HEK293 (cell line): ENCODE measurements around the gene IL12RB1.

ENCODE experiments used
- AEBP2 ChIP-seq: fragments of 450-650 bp; formaldehyde crosslinking; IDR thresholded peaks from 2 replicates; pipeline ENCODE4 v1.5.1; 2016; ENCODE audit warnings: missing biosample characterization, missing genetic modification characterization, borderline replicate concordance
- BCL11A ChIP-seq: fragments of 450-650 bp; formaldehyde crosslinking; IDR thresholded peaks from 2 replicates; pipeline ENCODE4 v1.5.1; 2016; ENCODE audit warnings: low read depth, missing biosample characterization, missing genetic modification characterization
- BCL6B ChIP-seq: fragments of 450-650 bp; formaldehyde crosslinking; IDR thresholded peaks from 2 replicates; pipeline ENCODE4 v1.5.1; 2017; ENCODE audit warnings: missing biosample characterization, missing genetic modification characterization
- KLF8 ChIP-seq: fragments of 450-650 bp; formaldehyde crosslinking; IDR thresholded peaks from 2 replicates; pipeline ENCODE4 v1.5.1; 2016; ENCODE audit warnings: missing biosample characterization, missing genetic modification characterization
- SCRT2 ChIP-seq: fragments of 450-650 bp; formaldehyde crosslinking; IDR thresholded peaks from 2 replicates; pipeline ENCODE4 v1.5.1; 2016; ENCODE audit warnings: missing biosample characterization, missing genetic modification characterization
- YY1 ChIP-seq: fragments of 450-650 bp; formaldehyde crosslinking; IDR thresholded peaks from 2 replicates; pipeline ENCODE4 v1.5.1; 2018; ENCODE audit warnings: missing biosample characterization, missing genetic modification characterization
- ZBTB1 ChIP-seq: fragments of 450-650 bp; formaldehyde crosslinking; IDR thresholded peaks from 2 replicates; pipeline ENCODE4 v1.5.1; 2016; ENCODE audit warnings: missing biosample characterization, missing genetic modification characterization
- ZNF114 ChIP-seq: fragments of 450-650 bp; formaldehyde crosslinking; IDR thresholded peaks from 2 replicates; pipeline ENCODE4 v1.5.0; 2017; ENCODE audit warnings: missing biosample characterization, missing genetic modification characterization
- ZNF133 ChIP-seq: fragments of 450-650 bp; formaldehyde crosslinking; IDR thresholded peaks from 2 replicates; pipeline ENCODE4 v1.5.1; 2016; ENCODE audit warnings: missing biosample characterization, missing genetic modification characterization
- ZNF184 ChIP-seq: fragments of 450-650 bp; IDR thresholded peaks from 2 replicates; pipeline ENCODE4 v1.5.1; 2018; ENCODE audit warnings: missing biosample characterization, mild to moderate bottlenecking, missing genetic modification characterization
- ZNF211 ChIP-seq: fragments of 450-650 bp; formaldehyde crosslinking; IDR thresholded peaks from 2 replicates; pipeline ENCODE4 v1.5.1; 2016; ENCODE audit warnings: low read depth, missing biosample characterization, missing genetic modification characterization
- ZNF266 ChIP-seq: fragments of 450-650 bp; formaldehyde crosslinking; IDR thresholded peaks from 2 replicates; pipeline ENCODE4 v1.5.1; 2016; ENCODE audit warnings: missing biosample characterization, missing genetic modification characterization, low read depth
- ZNF311 ChIP-seq: fragments of 450-650 bp; formaldehyde crosslinking; IDR thresholded peaks from 2 replicates; pipeline ENCODE4 v1.5.1; 2017; ENCODE audit warnings: missing biosample characterization, missing genetic modification characterization, borderline replicate concordance
- ZNF335 ChIP-seq: fragments of 450-650 bp; formaldehyde crosslinking; conservative IDR thresholded peaks from 2 replicates; pipeline ENCODE4 v1.5.1; 2016; ENCODE audit warnings: missing biosample characterization, missing genetic modification characterization
- ZNF366 ChIP-seq: fragments of 450-650 bp; formaldehyde crosslinking; conservative IDR thresholded peaks from 2 replicates; pipeline ENCODE4 v1.5.1; 2016; ENCODE audit warnings: missing biosample characterization, missing genetic modification characterization
- ZNF391 ChIP-seq: fragments of 450-650 bp; formaldehyde crosslinking; IDR thresholded peaks from 2 replicates; pipeline ENCODE4 v1.5.1; 2016; ENCODE audit warnings: low read depth, missing biosample characterization, missing genetic modification characterization, borderline replicate concordance
- ZNF513 ChIP-seq: fragments of 450-650 bp; IDR thresholded peaks from 2 replicates; pipeline ENCODE4 v1.5.1; 2018; ENCODE audit warnings: missing biosample characterization, missing genetic modification characterization
- ZNF530 ChIP-seq: fragments of 450-650 bp; formaldehyde crosslinking; IDR thresholded peaks from 2 replicates; pipeline ENCODE4 v1.5.1; 2016; ENCODE audit warnings: low read depth, missing biosample characterization, missing genetic modification characterization
- ZNF548 ChIP-seq: fragments of 450-650 bp; formaldehyde crosslinking; IDR thresholded peaks from 2 replicates; pipeline ENCODE4 v1.5.1; 2016; ENCODE audit warnings: missing biosample characterization, missing genetic modification characterization
- ZNF558 ChIP-seq: fragments of 450-650 bp; formaldehyde crosslinking; IDR thresholded peaks from 2 replicates; pipeline ENCODE4 v1.5.1; 2016; ENCODE audit warnings: missing biosample characterization, missing genetic modification characterization
- ZNF560 ChIP-seq: fragments of 450-650 bp; formaldehyde crosslinking; IDR thresholded peaks from 2 replicates; pipeline ENCODE4 v1.5.1; 2017; ENCODE audit warnings: missing biosample characterization, missing genetic modification characterization, borderline replicate concordance
- ZNF623 ChIP-seq: fragments of 450-650 bp; formaldehyde crosslinking; IDR thresholded peaks from 2 replicates; pipeline ENCODE4 v1.5.1; 2016; ENCODE audit warnings: missing biosample characterization, missing genetic modification characterization
- ZNF624 ChIP-seq: fragments of 450-650 bp; formaldehyde crosslinking; IDR thresholded peaks from 2 replicates; pipeline ENCODE4 v1.5.1; 2017; ENCODE audit warnings: missing biosample characterization, missing genetic modification characterization
- ZNF747 ChIP-seq: fragments of 450-650 bp; formaldehyde crosslinking; IDR thresholded peaks from 2 replicates; pipeline ENCODE4 v1.5.1; 2016; ENCODE audit warnings: missing biosample characterization, missing genetic modification characterization
- ZNF768 ChIP-seq: fragments of 450-650 bp; formaldehyde crosslinking; IDR thresholded peaks from 2 replicates; pipeline ENCODE4 v1.5.1; 2018; ENCODE audit warnings: missing biosample characterization, mild to moderate bottlenecking, missing genetic modification characterization
- ZNF776 ChIP-seq: fragments of 450-650 bp; formaldehyde crosslinking; IDR thresholded peaks from 2 replicates; pipeline ENCODE4 v1.5.0; 2017; ENCODE audit warnings: missing biosample characterization, missing genetic modification characterization, borderline replicate concordance
- TF ChIP-seq, protein P1 (sequence below): fragments of 450-650 bp; formaldehyde crosslinking; IDR thresholded peaks from 2 replicates; pipeline ENCODE4 v1.5.1; 2016; ENCODE audit warnings: missing biosample characterization, missing genetic modification characterization
- TF ChIP-seq, protein P2 (sequence below): fragments of 450-650 bp; formaldehyde crosslinking; IDR thresholded peaks from 2 replicates; pipeline ENCODE4 v1.5.1; 2016; ENCODE audit warnings: missing biosample characterization, missing genetic modification characterization
- TF ChIP-seq, protein P3 (sequence below): fragments of 450-650 bp; formaldehyde crosslinking; optimal IDR thresholded peaks from 2 replicates; pipeline ENCODE3; 2016; ENCODE audit warnings: missing biosample characterization, mild to moderate bottlenecking, missing genetic modification characterization
- TF ChIP-seq, protein P4 (sequence below): fragments of 450-650 bp; formaldehyde crosslinking; IDR thresholded peaks from 2 replicates; pipeline ENCODE4 v1.5.1; 2016; ENCODE audit warnings: missing biosample characterization, missing genetic modification characterization, low read depth

The IL12RB1 gene

DNA sequence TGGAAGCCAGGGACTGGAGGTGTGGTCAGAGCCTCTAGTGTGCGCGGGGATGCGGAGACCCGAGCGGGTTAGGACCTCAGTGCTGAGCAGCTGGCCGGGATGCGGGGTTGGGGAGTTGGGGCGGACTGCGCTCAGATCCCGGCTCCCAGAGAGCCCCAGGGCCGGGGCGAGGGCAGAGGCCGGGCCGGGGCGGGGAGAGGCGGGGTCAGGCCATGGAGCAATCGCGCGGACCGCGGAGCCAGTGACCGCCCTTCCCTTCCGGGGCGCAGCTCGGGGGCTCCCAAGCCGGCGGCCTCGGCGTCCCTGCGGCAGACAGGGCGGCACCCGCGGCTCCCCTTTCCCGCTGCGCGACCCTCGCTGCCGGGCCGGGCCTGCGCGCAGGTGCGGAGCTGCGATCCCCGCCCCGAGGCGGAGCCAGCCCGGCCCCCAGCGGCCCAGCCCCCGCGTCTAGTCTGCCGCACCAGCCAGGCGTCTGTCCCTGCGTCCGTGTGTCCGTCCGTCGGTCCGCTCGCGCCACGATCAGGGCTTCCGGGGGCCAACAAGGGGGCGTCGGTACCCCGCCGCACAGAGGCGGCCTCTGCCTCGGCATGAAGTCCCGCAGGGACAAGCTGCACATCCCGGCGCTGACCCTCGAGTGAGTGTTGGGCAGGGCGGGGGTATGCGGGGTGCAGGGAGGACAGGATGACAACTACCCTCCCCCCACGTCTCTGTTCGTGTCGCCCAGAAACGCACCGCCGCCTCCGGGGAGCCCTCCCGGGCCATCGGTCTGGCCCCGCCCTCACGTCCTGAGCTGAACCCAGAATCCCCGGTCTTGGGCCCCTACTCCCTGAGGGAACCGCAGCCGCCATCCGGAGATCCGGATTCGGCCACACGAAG is 23.2 kb upstream of the IL12RB1 start (continued):
- TF ChIP-seq ZBTB1 (tag by site-specific recombination), result no peak
- no peak for TF ChIP-seq ZNF184 (tag by site-specific recombination)
- TF ChIP-seq, protein P1, sequence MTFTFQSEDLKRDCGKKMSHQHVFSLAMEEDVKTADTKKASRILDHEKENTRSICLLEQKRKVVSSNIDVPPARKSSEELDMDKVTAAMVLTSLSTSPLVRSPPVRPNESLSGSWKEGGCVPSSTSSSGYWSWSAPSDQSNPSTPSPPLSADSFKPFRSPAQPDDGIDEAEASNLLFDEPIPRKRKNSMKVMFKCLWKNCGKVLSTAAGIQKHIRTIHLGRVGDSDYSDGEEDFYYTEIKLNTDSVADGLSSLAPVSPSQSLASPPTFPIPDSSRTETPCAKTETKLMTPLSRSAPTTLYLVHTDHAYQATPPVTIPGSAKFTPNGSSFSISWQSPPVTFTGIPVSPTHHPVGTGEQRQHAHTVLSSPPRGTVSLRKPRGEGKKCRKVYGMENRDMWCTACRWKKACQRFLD (tag by site-specific recombination), result no peak
- no peak for TF ChIP-seq ZNF623 (tag by site-specific recombination)
- no peak for TF ChIP-seq ZNF335 (tag by site-specific recombination)
- TF ChIP-seq, protein P2, sequence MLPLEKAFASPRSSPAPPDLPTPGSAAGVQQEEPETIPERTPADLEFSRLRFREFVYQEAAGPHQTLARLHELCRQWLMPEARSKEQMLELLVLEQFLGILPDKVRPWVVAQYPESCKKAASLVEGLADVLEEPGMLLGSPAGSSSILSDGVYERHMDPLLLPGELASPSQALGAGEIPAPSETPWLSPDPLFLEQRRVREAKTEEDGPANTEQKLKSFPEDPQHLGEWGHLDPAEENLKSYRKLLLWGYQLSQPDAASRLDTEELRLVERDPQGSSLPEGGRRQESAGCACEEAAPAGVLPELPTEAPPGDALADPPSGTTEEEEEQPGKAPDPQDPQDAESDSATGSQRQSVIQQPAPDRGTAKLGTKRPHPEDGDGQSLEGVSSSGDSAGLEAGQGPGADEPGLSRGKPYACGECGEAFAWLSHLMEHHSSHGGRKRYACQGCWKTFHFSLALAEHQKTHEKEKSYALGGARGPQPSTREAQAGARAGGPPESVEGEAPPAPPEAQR, result no peak
- TF ChIP-seq, protein P3, sequence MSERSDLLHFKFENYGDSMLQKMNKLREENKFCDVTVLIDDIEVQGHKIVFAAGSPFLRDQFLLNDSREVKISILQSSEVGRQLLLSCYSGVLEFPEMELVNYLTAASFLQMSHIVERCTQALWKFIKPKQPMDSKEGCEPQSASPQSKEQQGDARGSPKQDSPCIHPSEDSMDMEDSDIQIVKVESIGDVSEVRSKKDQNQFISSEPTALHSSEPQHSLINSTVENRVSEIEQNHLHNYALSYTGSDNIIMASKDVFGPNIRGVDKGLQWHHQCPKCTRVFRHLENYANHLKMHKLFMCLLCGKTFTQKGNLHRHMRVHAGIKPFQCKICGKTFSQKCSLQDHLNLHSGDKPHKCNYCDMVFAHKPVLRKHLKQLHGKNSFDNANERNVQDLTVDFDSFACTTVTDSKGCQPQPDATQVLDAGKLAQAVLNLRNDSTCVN (tag by site-specific recombination), result peak; percentile 38
- TF ChIP-seq, protein P4, sequence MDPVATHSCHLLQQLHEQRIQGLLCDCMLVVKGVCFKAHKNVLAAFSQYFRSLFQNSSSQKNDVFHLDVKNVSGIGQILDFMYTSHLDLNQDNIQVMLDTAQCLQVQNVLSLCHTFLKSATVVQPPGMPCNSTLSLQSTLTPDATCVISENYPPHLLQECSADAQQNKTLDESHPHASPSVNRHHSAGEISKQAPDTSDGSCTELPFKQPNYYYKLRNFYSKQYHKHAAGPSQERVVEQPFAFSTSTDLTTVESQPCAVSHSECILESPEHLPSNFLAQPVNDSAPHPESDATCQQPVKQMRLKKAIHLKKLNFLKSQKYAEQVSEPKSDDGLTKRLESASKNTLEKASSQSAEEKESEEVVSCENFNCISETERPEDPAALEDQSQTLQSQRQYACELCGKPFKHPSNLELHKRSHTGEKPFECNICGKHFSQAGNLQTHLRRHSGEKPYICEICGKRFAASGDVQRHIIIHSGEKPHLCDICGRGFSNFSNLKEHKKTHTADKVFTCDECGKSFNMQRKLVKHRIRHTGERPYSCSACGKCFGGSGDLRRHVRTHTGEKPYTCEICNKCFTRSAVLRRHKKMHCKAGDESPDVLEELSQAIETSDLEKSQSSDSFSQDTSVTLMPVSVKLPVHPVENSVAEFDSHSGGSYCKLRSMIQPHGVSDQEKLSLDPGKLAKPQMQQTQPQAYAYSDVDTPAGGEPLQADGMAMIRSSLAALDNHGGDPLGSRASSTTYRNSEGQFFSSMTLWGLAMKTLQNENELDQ (tag by site-specific recombination), result no peak
- TF ChIP-seq ZNF266 (tag by site-specific recombination), result no peak
- no peak for TF ChIP-seq AEBP2
- no peak for TF ChIP-seq ZNF391
- TF ChIP-seq ZNF560 (tag by site-specific recombination), result no peak
- no peak for TF ChIP-seq ZNF133
- TF ChIP-seq ZNF211 (tag by site-specific recombination), result no peak
- no peak for TF ChIP-seq ZNF776
- no peak for TF ChIP-seq BCL6B (tag by site-specific recombination)
- no peak for TF ChIP-seq ZNF114 (tag by site-specific recombination)
- TF ChIP-seq ZNF558 (tag by site-specific recombination), result no peak
- no peak for TF ChIP-seq SCRT2 (tag by site-specific recombination)
- TF ChIP-seq KLF8, result peak; percentile 17; the same call in 1 of the 2 replicates
- TF ChIP-seq ZNF747 (tag by site-specific recombination), result no peak
- no peak for TF ChIP-seq ZNF311
- TF ChIP-seq YY1, result no peak
- no peak for TF ChIP-seq BCL11A
- TF ChIP-seq ZNF768 (tag by site-specific recombination), result no peak
- no peak for TF ChIP-seq ZNF366 (tag by site-specific recombination)
- no peak for TF ChIP-seq ZNF513 (tag by site-specific recombination)
- no peak for TF ChIP-seq ZNF624 (tag by site-specific recombination)
- no peak for TF ChIP-seq ZNF530 (tag by site-specific recombination)
- TF ChIP-seq ZNF548, result no peak
